IMR-90 (cell line): Measurements from ENCODE around the gene WDR49. TPM values are rescaled to one million over a fixed set of nuclear protein-coding genes. Genes with fewer than 3 reads are reported as not detected.

Source experiments
- ATAC-seq: fragments of 200-7000 bp; cut with Tn5 transposase; 2 replicates; pipeline ENCODE4 v1.9.1; 2020; ENCODE audit warnings: low read depth, mild to moderate bottlenecking, moderate library complexity
- BruUV-seq: library from RNA; stranded (reverse); fragments of 400-500 nt; replicated peaks from 2 replicates; lab custom pipeline; 2021; lab: Mats Ljungman, UMichigan
- CTCF ChIA-PET: fragments of 300-600 bp; formaldehyde crosslinking; extraction: SDS; loops from one replicate; lab custom pipeline; 2021; ENCODE audit warnings: antibody characterized with exemption; lab: Yijun Ruan, JAX
- POLR2A ChIA-PET: fragments of 300-600 bp; sonication (Branson Sonifier 250); formaldehyde crosslinking; loops from one replicate; lab custom pipeline; 2022; ENCODE audit warnings: antibody characterized with exemption; ENCODE audit not compliant: unreplicated experiment; lab: Charles Lee
- DNase-seq: peaks from one replicate; pipeline ENCODE4 v3.0.0; 2013
- H2AFZ ChIP-seq: replicated peaks from 2 replicates; pipeline ENCODE3; 2013; ENCODE audit warnings: low read length, mild to moderate bottlenecking; ENCODE audit not compliant: poor library complexity
- H2AK5ac ChIP-seq: 2 replicates; pipeline ENCODE4 v1.6.1; 2013; ENCODE audit warnings: low read depth, low read length, inconsistent platforms
- H2AK9ac ChIP-seq: replicated peaks from 2 replicates; pipeline ENCODE3; 2013; ENCODE audit warnings: mild to moderate bottlenecking, low read depth, low read length, moderate library complexity; ENCODE audit not compliant: poor library complexity
- H2BK120ac ChIP-seq: 2 replicates; pipeline ENCODE4 v1.6.1; 2013; ENCODE audit warnings: low read depth, low read length, inconsistent platforms
- H2BK15ac ChIP-seq: 3 replicates; pipeline ENCODE4 v1.6.1; 2013; ENCODE audit warnings: low read depth, low read length, inconsistent platforms
- H2BK20ac ChIP-seq: 2 replicates; pipeline ENCODE4 v1.6.1; 2013; ENCODE audit warnings: low read depth, mild to moderate bottlenecking, inconsistent platforms, low read length, moderate library complexity
- H2BK5ac ChIP-seq: 2 replicates; pipeline ENCODE4 v1.6.1; 2013; ENCODE audit warnings: mild to moderate bottlenecking, low read depth, low read length, inconsistent platforms; ENCODE audit not compliant: poor library complexity, severe bottlenecking
- H3K14ac ChIP-seq: replicated peaks from 2 replicates; pipeline ENCODE4 v1.6.1; 2013; ENCODE audit warnings: low read depth, low read length, inconsistent platforms
- H3K18ac ChIP-seq: 2 replicates; pipeline ENCODE4 v1.6.1; 2013; ENCODE audit warnings: low read depth, low read length, control low read depth
- H3K23ac ChIP-seq: 2 replicates; pipeline ENCODE4 v1.6.1; 2013; ENCODE audit warnings: low read depth, low read length, inconsistent platforms
- H3K27ac ChIP-seq: 2 replicates; pipeline ENCODE4 v1.5.1; 2013; ENCODE audit warnings: mild to moderate bottlenecking, control low read depth, low read length; ENCODE audit not compliant: insufficient read depth
- H3K27me3 ChIP-seq: 2 replicates; pipeline ENCODE4 v1.6.1; 2013; ENCODE audit warnings: low read length; ENCODE audit not compliant: control insufficient read depth, insufficient read depth
- H3K36me3 ChIP-seq: 2 replicates; pipeline ENCODE4 v1.6.1; 2013; ENCODE audit warnings: low read length, mixed read lengths; ENCODE audit not compliant: control insufficient read depth, insufficient read depth
- H3K4ac ChIP-seq: 2 replicates; pipeline ENCODE4 v1.6.1; 2013; ENCODE audit warnings: low read depth, low read length, inconsistent platforms
- H3K4me1 ChIP-seq: 2 replicates; pipeline ENCODE4 v1.6.1; 2013; ENCODE audit warnings: low read length, mixed read lengths; ENCODE audit not compliant: control insufficient read depth, insufficient read depth
- H3K4me2 ChIP-seq: 2 replicates; pipeline ENCODE4 v1.6.1; 2013; ENCODE audit warnings: low read depth, mild to moderate bottlenecking, control low read depth, low read length, moderate library complexity
- H3K4me3 ChIP-seq: 2 replicates; pipeline ENCODE4 v1.5.1; 2013; ENCODE audit warnings: low read depth, mild to moderate bottlenecking, control low read depth, low read length, moderate library complexity; ENCODE audit not compliant: insufficient read depth
- H3K56ac ChIP-seq: 2 replicates; pipeline ENCODE4 v1.6.1; 2013; ENCODE audit warnings: low read length, inconsistent platforms; ENCODE audit not compliant: insufficient read depth; ENCODE audit errors: extremely low read depth
- H3K79me1 ChIP-seq, 2 experiments: 2 replicates each; pipeline ENCODE4 v1.6.1; 2013; ENCODE audit warnings: low read length in 2 of 2, inconsistent platforms in 1 of 2, low read depth in 1 of 2
- H3K9ac ChIP-seq: 2 replicates; pipeline ENCODE4 v1.6.1; 2013; ENCODE audit warnings: low read depth, low read length, control low read depth
- H3K9me1 ChIP-seq: 2 replicates; pipeline ENCODE4 v1.6.1; 2013; ENCODE audit warnings: low read length, inconsistent platforms; ENCODE audit not compliant: insufficient read depth
- H3K9me3 ChIP-seq: 2 replicates; pipeline ENCODE4 v1.6.1; 2013; ENCODE audit warnings: low read length; ENCODE audit not compliant: control insufficient read depth, insufficient read depth
- H4K20me1 ChIP-seq: 2 replicates; pipeline ENCODE4 v1.6.1; 2013; ENCODE audit warnings: low read length, inconsistent platforms; ENCODE audit not compliant: insufficient read depth
- H4K5ac ChIP-seq: 2 replicates; pipeline ENCODE4 v1.6.1; 2013; ENCODE audit warnings: mild to moderate bottlenecking, low read depth, low read length, control low read depth
- H4K8ac ChIP-seq, 2 experiments: 2 replicates each; pipeline ENCODE4 v1.6.1; 2013; ENCODE audit warnings: low read depth in 2 of 2, low read length in 2 of 2, control low read depth in 1 of 2, inconsistent platforms in 1 of 2
- H4K91ac ChIP-seq: 2 replicates; pipeline ENCODE4 v1.6.1; 2013; ENCODE audit warnings: low read depth, low read length, inconsistent platforms; ENCODE audit not compliant: insufficient read depth
- ELK1 ChIP-seq: fragments of 150-350 bp; IDR thresholded peaks from 2 replicates; pipeline ENCODE4 v1.6.1; 2016; ENCODE audit warnings: low read depth, mild to moderate bottlenecking, low read length, moderate library complexity, borderline replicate concordance
- MAFK ChIP-seq: IDR thresholded peaks from 2 replicates; pipeline ENCODE4 v1.6.1; 2012; ENCODE audit warnings: low read depth, low read length, improper control_type of control experiment
- WGBS, 2 experiments: methylation state at CpG; one replicate each; pipeline versions ENCODE4 v1.1.5 to v1.1.7; 2013; ENCODE audit warnings: missing lambda C conversion rate in 2 of 2; ENCODE audit not compliant: insufficient read length in 1 of 2; ENCODE audit errors: extremely low coverage in 2 of 2; 5-methylcytosine and 5-hydroxymethylcytosine counted together
- dilution Hi-C: fragments of 300-500 bp; cut with HindIII; formaldehyde crosslinking; loops from one replicate; pipeline ENCODE4 v1.14.3; 2018; ENCODE audit warnings: low sequenced_read_pairs; ENCODE audit not compliant: unreplicated experiment
- in situ Hi-C: fragments of 300-500 bp; cut with MboI; formaldehyde crosslinking; loops from 3 replicates; pipeline ENCODE4 v1.14.3; 2019; ENCODE audit warnings: low sequenced_read_pairs, inconsistent platforms, mixed read lengths
- intact Hi-C: fragments of 100-400 bp; cut with micrococcal nuclease; formaldehyde crosslinking; loops from 2 replicates; pipeline ENCODE4 v1.10.0; 2022
- polyA plus RNA-seq, 3 experiments: library from polyadenylated mRNA; depleted of rRNA; stranded (reverse); fragments of >200 nt; gene quantifications; 2 replicates each; pipeline ENCODE4 v1.2.3, GENCODE V29; 2012; ENCODE audit warnings: low replicate concordance in 1 of 3
- total RNA-seq: library from RNA; depleted of rRNA; stranded (reverse); fragments of >200 nt; gene quantifications from 2 replicates; pipeline ENCODE4 v1.2.3, GENCODE V29; 2012

WDR49 gene
- total and polyA plus RNA-seq, 2 of the 4 experiments (the other 2 are of a cell fraction) = not detected

DNA sequence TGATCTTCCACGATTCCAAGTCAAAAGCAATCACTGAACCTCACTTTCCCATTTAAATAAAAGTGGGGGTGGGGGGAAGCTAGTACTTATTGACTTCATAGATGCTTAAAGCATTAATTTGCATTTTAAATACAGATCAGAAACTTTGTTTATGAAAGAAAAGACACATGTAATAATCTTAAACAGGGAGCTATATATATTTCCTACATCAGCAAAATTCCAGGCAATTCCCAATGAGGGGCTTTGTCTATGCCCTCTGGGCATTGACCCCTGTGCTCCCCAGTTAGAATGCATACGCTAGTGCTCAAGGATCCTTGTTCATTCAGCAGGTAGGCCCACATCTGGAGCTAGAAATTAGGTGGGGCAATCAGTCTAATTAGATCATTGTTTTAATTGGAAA lies 199.9 kb downstream of the WDR49 start:
- H2BK20ac ChIP-seq = no peak overlapping the region
- H2BK15ac ChIP-seq = no peak overlapping the region
- dilution Hi-C loops = no loop called here
- ATAC-seq (no peak), DNase-seq (no peak)
- no peak overlapping the region for H2BK120ac ChIP-seq
- H2AK5ac ChIP-seq = no peak overlapping the region
- H3K56ac ChIP-seq = no peak overlapping the region
- no peak overlapping the region for H3K18ac ChIP-seq
- H3K36me3 ChIP-seq = no peaks in the 10 kb centered on the region
- no peaks in the 10 kb centered on the region for H4K20me1 ChIP-seq
- no CpG with 5 or more reads among the region's 2 CpGs for WGBS, 2 experiments
- H3K4me2 ChIP-seq = no peak overlapping the region
- H4K91ac ChIP-seq = no peak overlapping the region
- ChIA-PET CTCF (no interaction called here), POLR2A (no interaction called here)
- BruUV-seq = no TSS peak
- no peak overlapping the region for H3K9ac ChIP-seq
- no peak overlapping the region for H2BK5ac ChIP-seq
- intact Hi-C loops = no loop called here
- no peak for TF ChIP-seq ELK1
- 0 out of 2 replicates have a peak, but pooled peaks have one; percentile 16 for TF ChIP-seq MAFK
- no peak overlapping the region for H3K23ac ChIP-seq
- H3K9me1 ChIP-seq = no peaks in the 10 kb centered on the region
- in situ Hi-C loops = no loop called here
- no peaks in the 10 kb centered on the region for H3K27me3 ChIP-seq
- H3K4ac ChIP-seq = no peak overlapping the region
- no peak overlapping the region for H3K14ac ChIP-seq
- H3K79me1 ChIP-seq = no peaks in the 10 kb centered on the region
- H3K4me1 ChIP-seq = no peaks in the 10 kb centered on the region
- no peak overlapping the region for H3K4me3 ChIP-seq
- no peaks in the 10 kb centered on the region; the same call in none of the 2 replicates for H3K9me3 ChIP-seq
- no peak overlapping the region for H4K8ac ChIP-seq
- H3K27ac ChIP-seq = no peak overlapping the region
- H2AFZ ChIP-seq = no peak overlapping the region
- no peak overlapping the region for H4K5ac ChIP-seq
- no peak overlapping the region for H2AK9ac ChIP-seq
